NCI-H69 (cell line): ENCODE results near the gene SLC1A3.
A peak's percentile ranks its signal among the peaks of the same experiment; 100 is the strongest.

Source experiments
- DNase-seq: peaks from one replicate; lab custom pipeline; 2025; lab: John Stamatoyannopoulos, UW

SLC1A3 gene

GRCh38 chr5:36717131-36717695 is 110.8 kb downstream of the SLC1A3 start:
- DNase-seq = no peak

GRCh38 chr5:36719282-36719681 is 112.9 kb downstream of the SLC1A3 start:
- DNase-seq = no peak

- DNase-seq = no peak
These were observed 114.3 kb downstream of the SLC1A3 start for GRCh38 chr5:36720688-36721087.

- no peak for DNase-seq
These were observed 115.3 kb downstream of the SLC1A3 start for GRCh38 chr5:36721664-36722235.

- no peak for DNase-seq
These were observed 116.5 kb downstream of the SLC1A3 start for GRCh38 chr5:36722900-36723299.

- DNase-seq = no peak
These were observed 117.5 kb downstream of the SLC1A3 start for GRCh38 chr5:36723912-36724311.

GRCh38 chr5:36724467-36725332 is 118.3 kb downstream of the SLC1A3 start:
- DNase-seq = peak; percentile 9

GRCh38 chr5:36726317-36726716 is 119.9 kb downstream of the SLC1A3 start:
- no peak for DNase-seq

GRCh38 chr5:36726767-36727166 is 120.4 kb downstream of the SLC1A3 start:
- no peak for DNase-seq

GRCh38 chr5:36728697-36729543 is 122.5 kb downstream of the SLC1A3 start:
- DNase-seq = peak; percentile 68

- peak; percentile 83 for DNase-seq
These were observed 124.3 kb downstream of the SLC1A3 start for GRCh38 chr5:36730537-36731216.

- DNase-seq = peak; percentile 39
These were observed 126.8 kb downstream of the SLC1A3 start for GRCh38 chr5:36733183-36733582.

- peak; percentile 9 for DNase-seq
These were observed 128.0 kb downstream of the SLC1A3 start for GRCh38 chr5:36734422-36734821.

- no peak for DNase-seq
These were observed 129.5 kb downstream of the SLC1A3 start for GRCh38 chr5:36735891-36736290.
